SK-N-SH (cell line): Measurements from ENCODE around the gene PPIL1.

Experiments used
- ELF1 ChIP-seq: IDR thresholded peaks from 2 replicates; pipeline ENCODE4 v1.4.0; 2012
- EZH2phosphoT487 ChIP-seq: fragments of 200-600 bp; sonication (generic); IDR thresholded peaks from 2 replicates; pipeline ENCODE4 v1.6.1; 2017; ENCODE audit warnings: low read depth, mixed run types, mild to moderate bottlenecking, antibody characterized with exemption, moderate library complexity, borderline replicate concordance
- JUND ChIP-seq: IDR thresholded peaks from 2 replicates; pipeline ENCODE4 v1.4.0; 2012
- MAX ChIP-seq: IDR thresholded peaks from 2 replicates; pipeline ENCODE4 v1.4.0; 2012; ENCODE audit warnings: low read depth
- POLR2AphosphoS5 ChIP-seq: IDR thresholded peaks from 2 replicates; pipeline ENCODE4 v1.6.1; 2012; ENCODE audit warnings: low read depth, low read length
- REST ChIP-seq: IDR thresholded peaks from 2 replicates; pipeline ENCODE4 v1.6.1; 2012; ENCODE audit warnings: mild to moderate bottlenecking, low read depth, low read length, moderate library complexity
- TAF1 ChIP-seq: IDR thresholded peaks from 2 replicates; pipeline ENCODE4 v1.6.1; 2012; ENCODE audit warnings: low read depth, mild to moderate bottlenecking, low read length, moderate library complexity, borderline replicate concordance
- YY1 ChIP-seq: IDR thresholded peaks from 2 replicates; pipeline ENCODE4 v1.4.0; 2012; ENCODE audit warnings: low read depth, mild to moderate bottlenecking
- ZBTB33 ChIP-seq: IDR thresholded peaks from 2 replicates; pipeline ENCODE4 v1.4.0; 2012; ENCODE audit warnings: low read depth, borderline replicate concordance
- TF ChIP-seq, protein P1 (sequence below): fragments of 200-600 bp; sonication (generic); IDR thresholded peaks from 2 replicates; pipeline ENCODE4 v1.6.1; 2017; ENCODE audit warnings: antibody characterized with exemption, mild to moderate bottlenecking, moderate library complexity
- TF ChIP-seq, protein P2 (sequence below): IDR thresholded peaks from 2 replicates; pipeline ENCODE4 v1.4.0; 2012; ENCODE audit warnings: low read depth, borderline replicate concordance
- TF ChIP-seq, protein P3 (sequence below): fragments of 150-350 bp; IDR thresholded peaks from 2 replicates; pipeline ENCODE4 v1.6.1; 2017; ENCODE audit warnings: antibody characterized with exemption, low read length, low read depth, borderline replicate concordance
- TF ChIP-seq, protein P4 (sequence below): IDR thresholded peaks from 2 replicates; pipeline ENCODE4; 2012

- no peak for TF ChIP-seq JUND
- TF ChIP-seq, protein P1, sequence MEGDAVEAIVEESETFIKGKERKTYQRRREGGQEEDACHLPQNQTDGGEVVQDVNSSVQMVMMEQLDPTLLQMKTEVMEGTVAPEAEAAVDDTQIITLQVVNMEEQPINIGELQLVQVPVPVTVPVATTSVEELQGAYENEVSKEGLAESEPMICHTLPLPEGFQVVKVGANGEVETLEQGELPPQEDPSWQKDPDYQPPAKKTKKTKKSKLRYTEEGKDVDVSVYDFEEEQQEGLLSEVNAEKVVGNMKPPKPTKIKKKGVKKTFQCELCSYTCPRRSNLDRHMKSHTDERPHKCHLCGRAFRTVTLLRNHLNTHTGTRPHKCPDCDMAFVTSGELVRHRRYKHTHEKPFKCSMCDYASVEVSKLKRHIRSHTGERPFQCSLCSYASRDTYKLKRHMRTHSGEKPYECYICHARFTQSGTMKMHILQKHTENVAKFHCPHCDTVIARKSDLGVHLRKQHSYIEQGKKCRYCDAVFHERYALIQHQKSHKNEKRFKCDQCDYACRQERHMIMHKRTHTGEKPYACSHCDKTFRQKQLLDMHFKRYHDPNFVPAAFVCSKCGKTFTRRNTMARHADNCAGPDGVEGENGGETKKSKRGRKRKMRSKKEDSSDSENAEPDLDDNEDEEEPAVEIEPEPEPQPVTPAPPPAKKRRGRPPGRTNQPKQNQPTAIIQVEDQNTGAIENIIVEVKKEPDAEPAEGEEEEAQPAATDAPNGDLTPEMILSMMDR = no peak
- TF ChIP-seq MAX = no peak
- TF ChIP-seq EZH2phosphoT487 = no peak
- no peak for TF ChIP-seq YY1
- no peak for TF ChIP-seq ELF1
- TF ChIP-seq, protein P2, sequence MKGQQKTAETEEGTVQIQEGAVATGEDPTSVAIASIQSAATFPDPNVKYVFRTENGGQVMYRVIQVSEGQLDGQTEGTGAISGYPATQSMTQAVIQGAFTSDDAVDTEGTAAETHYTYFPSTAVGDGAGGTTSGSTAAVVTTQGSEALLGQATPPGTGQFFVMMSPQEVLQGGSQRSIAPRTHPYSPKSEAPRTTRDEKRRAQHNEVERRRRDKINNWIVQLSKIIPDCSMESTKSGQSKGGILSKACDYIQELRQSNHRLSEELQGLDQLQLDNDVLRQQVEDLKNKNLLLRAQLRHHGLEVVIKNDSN = no peak
- TF ChIP-seq POLR2AphosphoS5 = no peak
- TF ChIP-seq, protein P3, sequence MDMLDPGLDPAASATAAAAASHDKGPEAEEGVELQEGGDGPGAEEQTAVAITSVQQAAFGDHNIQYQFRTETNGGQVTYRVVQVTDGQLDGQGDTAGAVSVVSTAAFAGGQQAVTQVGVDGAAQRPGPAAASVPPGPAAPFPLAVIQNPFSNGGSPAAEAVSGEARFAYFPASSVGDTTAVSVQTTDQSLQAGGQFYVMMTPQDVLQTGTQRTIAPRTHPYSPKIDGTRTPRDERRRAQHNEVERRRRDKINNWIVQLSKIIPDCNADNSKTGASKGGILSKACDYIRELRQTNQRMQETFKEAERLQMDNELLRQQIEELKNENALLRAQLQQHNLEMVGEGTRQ = no peak
- TF ChIP-seq ZBTB33 = no peak
- TF ChIP-seq, protein P4, sequence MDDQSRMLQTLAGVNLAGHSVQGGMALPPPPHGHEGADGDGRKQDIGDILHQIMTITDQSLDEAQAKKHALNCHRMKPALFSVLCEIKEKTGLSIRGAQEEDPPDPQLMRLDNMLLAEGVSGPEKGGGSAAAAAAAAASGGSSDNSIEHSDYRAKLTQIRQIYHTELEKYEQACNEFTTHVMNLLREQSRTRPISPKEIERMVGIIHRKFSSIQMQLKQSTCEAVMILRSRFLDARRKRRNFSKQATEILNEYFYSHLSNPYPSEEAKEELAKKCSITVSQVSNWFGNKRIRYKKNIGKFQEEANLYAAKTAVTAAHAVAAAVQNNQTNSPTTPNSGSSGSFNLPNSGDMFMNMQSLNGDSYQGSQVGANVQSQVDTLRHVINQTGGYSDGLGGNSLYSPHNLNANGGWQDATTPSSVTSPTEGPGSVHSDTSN = no peak
- TF ChIP-seq TAF1 = no peak
- TF ChIP-seq REST = no peak
Observed at GRCh38 chr6:36915599-36915998, 41.0 kb upstream of the PPIL1 start.
